NOMO-1 treated with DMSO at 0.1 percent for 48 hours (cell line): ENCODE data around the gene ADCY5.
"Not testable (repeated sequence)": the region's sequence is repeated elsewhere in the genome, so short reads cannot be mapped to it uniquely, and the experiment has no call there.

ENCODE experiments used
- DNase-seq: peaks from one replicate; lab custom pipeline; 2025; ENCODE audit not compliant: unreplicated experiment; lab: John Stamatoyannopoulos, UW

The ADCY5 gene

DNA sequence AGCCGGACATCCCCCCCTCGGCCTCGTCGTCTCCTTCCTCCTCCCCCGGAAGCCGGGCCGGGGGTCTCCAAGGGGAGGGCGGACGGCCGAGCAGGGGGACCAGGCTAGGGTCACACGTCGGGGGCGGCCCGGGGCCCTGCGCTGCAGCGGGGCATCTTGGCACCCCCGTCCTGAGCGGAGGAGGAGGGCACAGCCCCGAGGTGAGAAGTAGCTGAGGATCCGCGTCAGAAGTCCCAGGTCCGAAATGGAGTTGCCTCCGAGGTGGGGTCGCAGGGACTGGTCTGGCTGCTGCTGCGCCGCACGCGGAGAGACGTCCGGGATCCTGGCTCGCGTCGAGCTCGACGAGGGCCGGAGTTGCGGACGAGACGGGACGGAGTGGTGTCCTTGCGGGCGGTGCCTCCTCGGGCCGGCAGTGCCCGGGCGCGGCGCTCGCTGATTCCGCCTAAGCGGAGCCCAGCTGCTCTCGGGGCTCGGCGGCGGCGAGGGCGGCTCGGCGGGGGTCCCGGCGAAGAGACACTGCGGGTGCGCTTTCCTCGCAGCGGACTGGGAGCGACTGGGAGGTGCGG, at the start of gene ADCY5:
Gene ADCY5 (minus strand): TSS at position 555 of the 566 bp plus-strand sequence. CDS start 545 bp downstream, at position 10.
- no peak for DNase-seq

DNA sequence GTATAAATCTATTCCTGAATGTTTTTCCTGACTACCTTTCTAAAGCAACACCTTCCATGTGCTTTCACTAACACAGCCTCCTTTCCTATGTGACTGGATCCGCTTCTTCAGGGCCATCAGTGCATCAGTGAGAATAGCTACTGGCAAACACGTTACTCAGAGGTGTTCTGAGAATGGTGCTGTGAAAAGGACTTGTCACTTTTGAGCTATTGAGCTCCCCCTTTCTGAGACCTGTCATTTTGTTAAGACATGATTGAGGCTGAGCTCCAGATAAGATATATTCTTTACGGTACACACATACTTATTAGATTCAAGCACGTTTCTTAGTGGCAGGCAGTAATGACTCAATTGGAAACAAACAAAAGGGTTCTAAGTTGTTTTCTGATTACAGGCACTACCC, 45.0 kb upstream of the ADCY5 start:
- no peak for DNase-seq

DNA sequence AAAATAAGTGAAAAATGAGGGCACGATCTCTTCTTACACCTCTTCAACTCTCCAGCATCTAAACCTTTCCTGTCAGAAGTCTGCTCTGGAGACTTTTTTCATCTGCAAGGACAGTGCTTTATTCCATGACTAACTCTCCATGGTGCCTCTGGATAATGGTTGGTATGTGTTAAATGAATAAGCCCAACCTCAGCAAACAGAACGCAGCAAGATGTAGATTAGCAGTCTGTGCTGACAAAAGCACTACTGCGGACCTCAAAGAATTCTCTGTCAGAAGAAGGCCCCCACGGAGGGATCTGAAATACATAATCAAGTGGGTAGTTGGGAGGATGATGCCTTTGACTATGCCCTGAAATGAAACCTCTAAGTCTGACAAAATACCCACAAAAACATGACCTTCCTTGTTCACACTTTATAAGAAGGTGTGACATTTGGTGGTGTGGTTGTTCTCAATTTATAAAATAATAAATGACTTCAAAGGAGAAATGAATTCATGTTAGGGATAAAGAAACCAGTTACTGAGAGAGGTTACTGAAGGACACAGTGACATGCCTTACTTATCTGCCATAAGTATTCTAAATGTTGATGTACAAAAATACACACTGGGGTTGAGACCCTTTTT, 43.2 kb upstream of the ADCY5 start:
- DNase-seq: no peak

DNA sequence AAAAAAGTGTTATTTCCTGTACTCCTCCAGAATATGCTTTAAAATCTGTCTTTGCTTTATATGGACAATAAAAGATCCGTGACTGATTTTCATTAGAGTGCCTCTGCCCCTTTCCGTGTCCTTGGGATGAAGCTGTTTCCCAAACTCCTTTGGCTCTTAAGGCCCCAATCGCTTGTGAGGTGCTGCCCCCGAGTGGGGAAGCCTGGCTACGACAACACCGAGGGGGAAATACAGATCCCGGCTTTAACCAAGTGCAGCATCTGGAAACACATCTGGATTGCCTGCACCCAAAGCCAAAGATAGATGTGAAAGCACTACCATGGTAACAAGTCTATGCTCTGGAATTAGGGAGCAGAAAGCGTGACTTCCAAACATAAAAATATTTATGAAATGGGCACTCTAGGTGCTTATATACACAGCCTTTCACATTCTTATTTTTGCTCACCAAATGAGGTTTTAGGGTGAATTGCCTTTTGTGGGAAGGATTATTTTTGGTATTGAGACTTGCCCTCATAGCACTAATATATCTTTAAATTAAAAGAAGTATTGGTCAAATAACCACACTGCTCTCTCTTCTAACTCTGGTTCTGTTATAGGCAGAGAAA, 40.6 kb upstream of the ADCY5 start:
- DNase-seq: peak; percentile 30

DNA sequence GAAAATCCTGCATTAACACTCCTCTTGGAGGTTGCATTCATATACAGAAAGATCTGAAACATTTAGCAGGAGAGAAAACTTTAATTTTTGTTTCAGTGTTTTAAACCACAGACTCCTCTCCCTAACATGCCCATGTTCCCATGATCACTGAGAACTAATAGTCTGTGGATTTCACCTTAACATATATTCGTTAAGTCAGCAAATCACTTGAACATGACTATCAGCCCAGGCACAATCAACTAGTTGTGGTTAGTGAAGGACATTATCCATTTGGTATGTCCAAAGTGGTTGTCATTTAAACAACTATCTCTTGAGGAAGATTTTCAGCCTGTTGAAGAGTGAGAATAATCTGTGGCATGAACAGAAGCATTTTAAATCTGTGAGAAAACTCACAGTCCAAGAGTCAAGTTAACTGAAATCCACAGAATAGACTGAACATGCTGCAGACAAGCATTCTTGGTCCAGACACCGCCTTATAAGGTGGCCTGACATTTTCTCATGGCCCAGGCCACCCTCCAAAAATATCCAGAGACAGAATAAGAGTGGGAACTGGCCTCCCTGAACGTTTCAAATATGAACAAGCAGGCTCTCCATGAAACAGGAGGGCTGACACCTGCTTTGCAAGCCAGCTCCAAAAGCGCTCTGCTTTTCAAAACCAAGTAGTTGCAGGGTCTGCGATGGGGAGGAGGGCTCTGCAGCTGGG, 39.9 kb upstream of the ADCY5 start:
- DNase-seq: no peak

DNA sequence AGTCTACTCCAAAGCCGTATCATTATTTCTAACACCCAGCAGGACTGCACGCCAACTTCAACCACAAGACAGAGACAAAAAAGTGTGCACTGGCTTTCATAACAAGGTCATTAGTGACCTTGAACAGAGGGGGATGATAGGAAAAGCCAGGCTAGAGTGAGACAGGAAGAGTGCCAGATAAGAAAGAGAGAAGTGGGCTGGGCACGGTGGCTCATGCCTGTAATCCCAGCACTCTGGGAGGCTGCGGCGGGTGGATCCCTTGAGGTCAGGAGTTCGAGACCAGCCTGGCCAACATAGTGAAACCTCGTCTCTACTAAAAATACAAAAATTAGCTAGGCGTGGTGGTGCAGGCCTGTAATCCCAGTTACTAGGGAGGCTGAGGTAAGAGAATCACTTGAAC, 38.2 kb upstream of the ADCY5 start:
- DNase-seq: not testable (repeated sequence)

DNA sequence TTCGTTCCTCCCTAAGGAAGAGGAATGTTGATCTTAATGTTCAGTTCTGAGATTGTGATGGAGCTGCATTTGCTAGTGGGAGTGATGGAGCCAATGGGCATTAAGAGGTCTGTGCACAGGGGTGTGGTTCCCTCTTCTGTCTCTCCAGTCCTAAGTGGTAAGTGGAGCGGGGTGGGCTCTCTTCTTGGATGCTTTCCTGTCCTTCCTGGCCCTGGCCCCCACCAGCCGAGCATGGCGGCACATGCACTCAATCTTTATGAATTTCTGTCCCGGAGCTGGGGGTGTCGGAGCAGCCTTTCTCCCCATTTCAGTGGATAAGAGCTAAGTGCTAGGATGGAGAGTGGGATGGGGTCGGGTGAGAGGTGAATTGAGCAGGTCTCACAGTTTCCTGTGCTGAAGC, 37.6 kb upstream of the ADCY5 start:
- DNase-seq: no peak

DNA sequence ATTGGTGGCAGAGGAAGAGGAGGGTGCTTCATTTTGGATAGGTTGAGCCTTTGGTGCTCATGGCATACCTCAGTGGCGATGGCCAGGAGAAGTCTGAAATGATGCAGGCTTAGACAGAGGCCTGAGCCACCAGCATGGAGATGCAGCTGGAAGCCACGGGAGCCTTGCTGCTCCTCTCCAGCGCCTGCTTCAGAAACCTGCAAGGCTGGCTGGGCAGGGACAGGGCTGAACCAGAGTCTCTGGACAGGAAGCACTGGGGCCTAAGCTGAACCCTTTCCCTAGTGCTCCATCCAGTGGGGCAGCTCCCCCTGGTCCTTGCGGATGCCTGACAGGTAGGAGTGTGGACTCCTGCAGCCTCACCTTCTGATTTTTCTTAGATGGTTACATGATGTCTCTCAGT, 36.7 kb upstream of the ADCY5 start:
- no peak for DNase-seq

DNA sequence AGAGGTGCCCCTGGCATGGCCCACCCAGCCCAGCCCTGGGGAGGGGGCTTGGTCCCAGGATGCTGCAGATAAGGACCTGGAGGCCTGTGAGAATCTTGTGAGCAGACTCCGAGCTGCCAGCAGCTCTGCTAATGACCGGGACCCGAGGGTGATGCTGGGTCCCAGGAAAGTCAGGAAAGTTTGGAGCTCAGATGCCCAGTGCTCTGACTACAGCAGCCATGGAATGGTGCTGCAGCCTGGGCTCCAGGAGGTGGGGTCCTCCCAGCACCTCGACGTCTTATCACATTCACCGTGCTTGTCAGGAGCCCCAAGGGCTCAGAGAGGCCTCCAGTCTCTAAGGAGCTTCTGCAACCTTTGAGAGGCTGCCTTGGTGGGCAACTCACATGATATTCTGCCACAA, 34.3 kb upstream of the ADCY5 start:
- no peak for DNase-seq

DNA sequence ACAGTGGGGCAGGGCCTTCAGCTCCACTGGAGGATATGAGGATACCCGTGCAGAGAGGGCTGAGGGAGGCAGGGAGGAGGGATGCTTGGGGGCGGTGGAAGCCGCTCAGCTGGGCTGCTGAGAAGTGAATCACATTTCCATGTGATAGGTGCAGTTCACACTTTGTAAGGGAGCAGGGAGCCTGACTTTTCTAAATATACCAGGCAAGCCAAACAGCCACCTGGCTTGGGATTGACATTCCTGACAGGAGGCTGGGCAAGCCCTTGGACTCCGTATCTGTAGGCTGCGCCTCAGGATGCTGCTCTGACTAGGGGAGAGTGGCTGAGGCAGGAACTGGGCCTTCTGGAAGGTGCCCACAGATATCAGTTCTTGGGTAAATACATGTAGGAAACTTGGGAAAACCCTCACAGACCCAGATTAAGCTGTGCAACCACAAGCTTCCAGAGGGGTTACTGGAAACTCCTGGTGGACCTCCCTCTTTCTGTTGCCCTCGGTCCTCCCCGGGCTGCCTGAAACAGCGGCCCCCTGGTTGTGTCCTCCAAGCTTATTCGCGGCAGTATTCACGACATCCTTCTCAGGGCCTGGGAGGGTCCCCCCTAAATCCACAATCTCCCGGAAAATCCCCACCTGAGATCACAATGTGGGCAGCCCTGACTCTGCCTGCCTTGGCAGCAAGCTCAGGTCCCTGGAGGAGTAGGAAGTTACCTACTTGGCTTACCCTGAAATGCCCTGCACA, 33.0 kb upstream of the ADCY5 start:
- no peak for DNase-seq

DNA sequence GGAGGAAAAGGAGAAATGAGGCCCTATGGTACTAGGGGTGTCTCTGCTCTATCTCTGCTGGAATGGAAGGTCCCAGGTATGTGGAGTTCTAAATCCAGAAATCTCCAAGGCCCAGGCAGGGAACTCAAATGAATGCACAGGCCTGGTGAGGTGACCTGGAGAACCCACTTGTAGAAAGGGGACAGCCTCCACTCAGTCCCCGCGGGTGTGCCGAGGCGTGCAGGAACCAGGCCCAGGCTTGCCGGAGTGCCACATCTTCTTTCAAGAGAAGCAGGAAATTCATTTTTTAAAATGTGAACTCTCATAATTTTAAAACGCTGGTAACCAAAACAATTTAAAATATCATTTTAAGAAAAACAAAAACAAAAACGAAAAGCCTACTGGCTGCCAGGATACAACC, 32.2 kb upstream of the ADCY5 start:
- no peak for DNase-seq

DNA sequence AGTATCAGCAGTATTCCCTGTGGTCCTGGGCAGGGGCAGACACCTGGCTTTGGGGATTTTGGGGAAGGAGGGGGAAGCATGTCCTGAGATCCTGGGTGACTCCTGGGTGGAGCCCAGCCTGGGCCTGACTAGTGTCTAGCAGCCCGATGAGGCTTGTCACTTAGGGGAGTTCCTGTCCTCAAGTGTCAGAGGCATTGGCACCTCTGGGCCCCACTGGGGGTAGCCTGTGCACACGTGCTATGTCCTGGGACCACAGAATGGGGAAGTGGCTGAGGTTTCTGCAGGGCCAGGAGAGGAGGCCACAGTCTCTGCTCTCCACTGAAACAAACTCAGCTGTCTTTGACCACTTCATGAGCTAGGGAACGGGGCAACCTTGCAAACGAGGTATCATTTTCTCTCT, 31.5 kb upstream of the ADCY5 start:
- peak; percentile 12 for DNase-seq

DNA sequence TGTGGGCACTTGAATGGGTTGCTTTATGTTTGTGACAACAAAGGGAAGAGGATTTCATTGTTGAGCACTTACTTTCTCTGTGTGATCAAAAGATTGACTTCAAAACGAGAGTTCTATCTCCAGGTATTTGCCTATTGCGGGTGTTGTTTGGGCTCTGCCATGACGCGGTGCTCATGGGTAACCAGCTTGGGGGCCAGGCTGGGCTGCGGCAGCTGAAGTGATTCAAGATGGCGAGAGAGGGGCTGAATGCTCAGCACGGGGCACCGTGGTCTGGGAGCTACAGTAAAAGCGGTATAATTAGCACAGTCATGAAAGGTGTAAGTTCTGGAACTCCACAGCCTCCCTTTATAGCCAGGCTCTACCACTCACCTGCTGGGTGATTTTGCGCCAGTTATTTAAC, 31.0 kb upstream of the ADCY5 start:
- DNase-seq: no peak

DNA sequence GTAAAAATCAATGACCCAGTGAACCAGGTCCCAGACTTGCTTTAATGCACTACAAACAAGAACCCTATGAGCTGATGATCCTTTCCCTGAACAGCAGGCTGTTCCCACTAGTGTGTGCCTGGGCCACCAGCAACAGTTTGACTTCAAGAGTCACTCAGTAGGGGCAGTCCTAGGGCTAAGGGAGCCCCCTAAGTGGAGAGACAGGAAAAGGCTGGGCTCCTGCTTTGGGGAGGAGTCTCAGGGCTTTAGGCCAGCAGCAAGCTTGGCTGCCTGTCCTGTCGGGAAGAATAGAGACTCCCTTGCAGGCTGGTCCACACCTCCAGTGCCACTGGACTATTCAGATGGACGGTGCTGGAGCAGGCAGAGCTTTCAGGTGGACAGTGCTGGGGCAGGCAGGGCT, 29.4 kb upstream of the ADCY5 start:
- DNase-seq: no peak

DNA sequence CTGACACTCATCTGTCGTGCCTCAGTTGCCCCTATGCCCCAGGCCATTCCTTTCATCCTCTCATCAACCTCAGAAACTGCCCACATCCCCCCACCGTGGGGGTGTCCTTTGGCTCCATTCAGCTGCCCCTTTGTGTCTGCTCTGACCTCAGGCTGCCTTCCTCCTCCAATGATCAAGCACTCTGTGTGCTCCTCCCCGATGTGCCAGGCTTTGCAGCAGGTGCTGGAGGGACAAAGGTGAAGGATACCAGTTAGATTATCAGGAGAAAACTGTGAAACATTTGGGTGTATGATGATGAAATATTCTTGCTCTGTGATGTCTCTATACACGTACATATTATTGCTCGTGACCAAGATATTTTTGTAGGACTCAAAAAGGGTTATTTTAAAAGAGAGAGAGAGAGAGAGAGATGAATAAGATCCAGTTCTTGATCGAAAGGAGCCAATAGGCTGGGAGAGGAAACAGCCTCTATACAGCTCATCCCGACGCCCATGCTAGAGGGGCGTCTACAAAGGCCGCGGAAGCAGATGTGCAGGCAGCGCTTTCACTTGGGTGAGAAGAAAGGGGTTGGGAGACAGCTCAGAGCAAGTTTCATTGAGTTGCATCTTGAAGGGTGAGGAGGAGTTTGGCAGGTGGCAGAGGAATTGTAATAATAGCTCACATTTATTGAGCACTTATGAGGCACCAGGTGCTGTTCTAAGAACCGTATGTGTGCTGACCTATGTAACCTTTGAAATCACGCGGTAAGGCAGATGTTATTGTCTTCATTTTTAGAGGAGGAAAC, 28.3 kb upstream of the ADCY5 start:
- no peak for DNase-seq

DNA sequence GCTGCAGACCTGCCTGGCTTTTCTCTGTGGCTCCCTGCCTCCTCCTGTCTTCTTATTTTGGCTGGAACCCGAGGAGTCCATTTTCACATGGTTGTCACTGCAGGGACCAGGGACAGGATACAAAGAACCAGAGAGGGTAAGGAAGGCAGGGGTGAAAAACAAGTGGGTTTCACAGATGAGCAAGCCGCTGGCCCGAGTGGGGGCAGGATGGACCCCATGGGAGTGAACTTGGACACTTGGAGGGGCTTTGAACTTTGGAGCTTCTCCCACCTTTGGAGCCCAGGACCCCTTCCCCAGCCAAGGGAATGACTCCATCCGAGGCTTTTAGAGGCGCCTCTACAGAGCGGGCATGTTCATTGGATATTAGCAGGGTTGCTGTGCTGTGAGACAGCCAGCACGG, 26.9 kb upstream of the ADCY5 start:
- DNase-seq: no peak

DNA sequence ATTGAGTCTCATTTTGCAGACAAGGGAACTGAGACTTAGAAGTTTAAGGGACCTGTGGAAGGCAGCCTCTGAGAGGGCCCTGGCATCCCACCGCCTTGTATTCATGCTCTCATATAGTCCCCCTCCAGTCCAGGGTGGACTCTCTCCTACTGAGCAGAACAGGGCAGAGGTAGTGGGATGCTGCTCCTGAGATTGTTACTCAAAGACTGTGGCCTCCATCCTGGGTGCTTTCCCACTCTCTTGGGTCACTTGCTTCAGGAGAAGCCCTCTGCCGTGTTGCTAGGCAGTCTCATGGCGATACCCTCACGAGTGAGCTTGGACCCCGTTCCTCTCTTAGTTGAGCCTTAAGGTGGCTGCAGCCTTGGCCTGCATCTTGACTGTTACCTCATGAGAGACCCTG, 22.2 kb upstream of the ADCY5 start:
- no peak for DNase-seq

DNA sequence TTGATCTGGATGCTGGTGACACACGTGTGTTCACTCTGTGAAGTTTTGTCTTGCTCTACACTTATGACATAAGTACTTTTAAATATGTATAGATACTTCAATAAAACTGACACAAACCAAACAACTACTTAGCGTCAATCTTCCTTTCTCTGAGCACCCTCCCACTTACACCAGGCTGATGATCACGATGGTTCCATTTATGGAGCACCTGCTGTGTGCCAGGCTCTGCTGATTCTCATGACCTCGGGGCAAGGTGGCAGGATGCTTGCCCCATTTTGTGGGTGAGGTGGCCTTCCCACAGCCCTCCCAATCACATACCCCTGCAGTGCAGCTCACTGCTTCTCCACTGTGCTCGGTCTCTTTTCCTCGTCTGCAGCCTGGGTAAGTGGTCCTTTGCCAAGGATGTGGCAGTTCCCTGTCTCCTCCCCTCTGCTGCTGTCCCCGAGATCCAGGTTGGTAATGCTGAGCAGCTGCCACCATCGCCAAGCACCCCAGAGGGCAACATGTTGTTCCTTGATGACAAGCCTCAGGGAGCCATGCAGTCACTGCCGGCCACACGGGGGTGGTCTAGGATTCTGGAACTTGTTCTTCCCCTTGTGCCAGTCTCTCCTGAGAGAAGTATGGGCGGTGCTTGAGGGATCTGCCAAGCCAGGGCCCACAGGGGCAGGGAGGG, 20.6 kb upstream of the ADCY5 start:
- DNase-seq: no peak

DNA sequence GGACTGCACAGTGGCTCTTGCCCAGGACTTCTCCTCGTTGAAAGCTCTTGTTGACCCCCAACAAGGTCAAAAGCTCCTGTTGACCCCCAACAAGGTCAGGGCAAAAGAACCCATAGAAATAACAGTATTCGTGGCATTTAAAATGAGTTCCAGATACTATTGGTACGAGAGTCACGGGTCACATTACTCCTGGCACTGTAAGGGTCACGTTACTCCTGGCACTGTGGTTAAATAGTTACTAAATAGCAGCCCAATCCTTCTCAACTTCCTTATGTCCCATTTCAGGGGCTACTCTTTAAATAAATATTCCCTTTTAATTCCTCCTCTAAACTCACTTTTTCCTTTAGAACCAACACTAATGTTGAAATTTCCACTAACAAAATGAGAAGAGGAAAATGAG, 18.2 kb upstream of the ADCY5 start:
- DNase-seq: no peak

DNA sequence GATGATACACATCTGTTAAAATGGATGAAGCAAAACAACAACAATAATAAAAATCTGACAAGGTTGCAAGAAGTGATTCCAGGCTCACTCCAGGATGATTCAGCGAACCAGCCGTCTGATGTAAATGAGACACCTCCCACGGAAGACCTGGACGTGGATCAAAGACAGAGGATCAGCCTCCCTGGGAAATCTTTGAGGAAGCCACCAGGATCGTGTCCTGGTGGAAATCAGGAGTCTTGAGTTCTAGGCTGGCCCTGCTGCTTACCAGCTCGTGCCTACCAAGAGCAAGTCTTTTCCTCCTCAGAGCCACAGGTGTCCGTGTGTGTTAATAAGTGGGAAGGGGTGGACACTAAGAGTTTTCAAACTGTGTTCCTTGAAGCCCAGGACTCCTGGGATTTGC, 15.3 kb upstream of the ADCY5 start:
- no peak for DNase-seq
